DOHH2 (cell line): ENCODE results near the gene ARHGAP35.

ENCODE experiments used
- H3F3A ChIP-seq: fragments of 200-600 bp; sonication (generic), shearing (Covaris generic); 2 replicates; pipeline ENCODE4 v1.6.0; 2016; ENCODE audit warnings: antibody characterized with exemption, mild to moderate bottlenecking; ENCODE audit not compliant: control insufficient read depth, insufficient read depth
- H3K27ac ChIP-seq: fragments of 200-600 bp; sonication (generic); 2 replicates; pipeline ENCODE4 v1.5.1; 2014; ENCODE audit warnings: low read depth, mild to moderate bottlenecking, low read length, moderate library complexity
- H3K27me3 ChIP-seq: fragments of 200-600 bp; sonication (generic); 2 replicates; pipeline ENCODE4 v1.6.1; 2014; ENCODE audit warnings: mild to moderate bottlenecking, low read length, mixed read lengths; ENCODE audit not compliant: control insufficient read depth
- H3K36me3 ChIP-seq: fragments of 200-600 bp; sonication (generic); 2 replicates; pipeline ENCODE4 v1.6.1; 2014; ENCODE audit warnings: mild to moderate bottlenecking, low read length, moderate library complexity, mixed read lengths; ENCODE audit not compliant: control insufficient read depth
- H3K4me1 ChIP-seq: fragments of 200-600 bp; sonication (generic); 2 replicates; pipeline ENCODE4 v1.6.1; 2014; ENCODE audit warnings: mild to moderate bottlenecking, low read length, mixed read lengths; ENCODE audit not compliant: control insufficient read depth
- H3K4me2 ChIP-seq: fragments of 200-600 bp; sonication (generic); 2 replicates; pipeline ENCODE4 v1.6.0; 2014; ENCODE audit warnings: mild to moderate bottlenecking, low read length, moderate library complexity
- H3K4me3 ChIP-seq: fragments of 200-600 bp; sonication (generic); 2 replicates; pipeline ENCODE4 v1.5.1; 2014; ENCODE audit warnings: mild to moderate bottlenecking, low read length, mixed read lengths
- H3K79me2 ChIP-seq: fragments of 200-600 bp; sonication (generic); 2 replicates; pipeline ENCODE4 v1.6.1; 2014; ENCODE audit warnings: mild to moderate bottlenecking, low read length, mixed read lengths; ENCODE audit not compliant: control insufficient read depth
- H3K9me2 ChIP-seq: fragments of 200-600 bp; sonication (generic); replicated peaks from 2 replicates; pipeline ENCODE4 v1.6.1; 2014; ENCODE audit warnings: mild to moderate bottlenecking, low read length, mixed read lengths; ENCODE audit not compliant: control insufficient read depth
- H3K9me3 ChIP-seq: fragments of 200-600 bp; sonication (generic); 2 replicates; pipeline ENCODE4 v1.6.1; 2014; ENCODE audit warnings: antibody characterized with exemption, low read length, mixed read lengths; ENCODE audit not compliant: control insufficient read depth, insufficient read depth
- H4K20me1 ChIP-seq: fragments of 200-600 bp; sonication (generic); 2 replicates; pipeline ENCODE4 v1.6.0; 2014; ENCODE audit warnings: low read depth, mild to moderate bottlenecking, antibody characterized with exemption, low read length, moderate library complexity; ENCODE audit not compliant: control insufficient read depth, insufficient read depth
- EZH2phosphoT487 ChIP-seq: fragments of 200-600 bp; sonication (generic); IDR thresholded peaks from 2 replicates; pipeline ENCODE4 v1.6.1; 2017; ENCODE audit warnings: borderline replicate concordance, mild to moderate bottlenecking, antibody characterized with exemption, low read length, moderate library complexity, mixed read lengths
- TF ChIP-seq, protein P1 (sequence below): fragments of 200-600 bp; sonication (generic); IDR thresholded peaks from one replicate; pipeline ENCODE4 v1.5.1; 2014; ENCODE audit warnings: antibody characterized with exemption, mild to moderate bottlenecking, low read depth, low read length; ENCODE audit not compliant: poor library complexity, severe bottlenecking

The ARHGAP35 gene

DNA sequence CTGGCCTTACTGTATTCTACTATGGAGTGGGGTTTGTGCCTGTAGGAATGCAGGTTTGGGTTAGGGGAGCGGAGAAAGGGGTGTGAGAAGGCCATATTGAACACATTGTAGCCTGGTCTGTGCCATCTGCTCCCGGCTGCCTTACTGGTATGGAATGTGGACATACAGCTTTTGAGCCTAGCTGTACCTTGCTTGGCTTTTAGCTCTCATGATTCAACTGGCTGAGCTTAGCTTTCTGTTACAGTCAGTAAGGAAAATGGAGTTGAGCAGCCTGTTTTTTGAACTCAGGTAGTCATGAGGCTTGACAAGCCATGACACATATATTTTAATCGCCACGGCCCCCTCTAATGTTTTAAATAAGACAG, 41.6 kb downstream of the ARHGAP35 start:
- no peak overlapping the region for H3K4me2 ChIP-seq
- H4K20me1 ChIP-seq = peaks cover 5% of the 10 kb centered on the region; the same call in 1 of the 2 replicates
- no peaks in the 10 kb centered on the region for H3F3A ChIP-seq
- H3K4me3 ChIP-seq = no peak overlapping the region
- no peaks in the 10 kb centered on the region for H3K36me3 ChIP-seq
- TF ChIP-seq, protein P1, sequence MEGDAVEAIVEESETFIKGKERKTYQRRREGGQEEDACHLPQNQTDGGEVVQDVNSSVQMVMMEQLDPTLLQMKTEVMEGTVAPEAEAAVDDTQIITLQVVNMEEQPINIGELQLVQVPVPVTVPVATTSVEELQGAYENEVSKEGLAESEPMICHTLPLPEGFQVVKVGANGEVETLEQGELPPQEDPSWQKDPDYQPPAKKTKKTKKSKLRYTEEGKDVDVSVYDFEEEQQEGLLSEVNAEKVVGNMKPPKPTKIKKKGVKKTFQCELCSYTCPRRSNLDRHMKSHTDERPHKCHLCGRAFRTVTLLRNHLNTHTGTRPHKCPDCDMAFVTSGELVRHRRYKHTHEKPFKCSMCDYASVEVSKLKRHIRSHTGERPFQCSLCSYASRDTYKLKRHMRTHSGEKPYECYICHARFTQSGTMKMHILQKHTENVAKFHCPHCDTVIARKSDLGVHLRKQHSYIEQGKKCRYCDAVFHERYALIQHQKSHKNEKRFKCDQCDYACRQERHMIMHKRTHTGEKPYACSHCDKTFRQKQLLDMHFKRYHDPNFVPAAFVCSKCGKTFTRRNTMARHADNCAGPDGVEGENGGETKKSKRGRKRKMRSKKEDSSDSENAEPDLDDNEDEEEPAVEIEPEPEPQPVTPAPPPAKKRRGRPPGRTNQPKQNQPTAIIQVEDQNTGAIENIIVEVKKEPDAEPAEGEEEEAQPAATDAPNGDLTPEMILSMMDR = no peak
- no peak for TF ChIP-seq EZH2phosphoT487
- no peaks in the 10 kb centered on the region for H3K9me2 ChIP-seq
- H3K9me3 ChIP-seq = no peaks in the 10 kb centered on the region
- no peaks in the 10 kb centered on the region for H3K27me3 ChIP-seq
- peaks cover 33% of the 10 kb centered on the region for H3K4me1 ChIP-seq
- peaks cover 93% of the 10 kb centered on the region for H3K79me2 ChIP-seq
- H3K27ac ChIP-seq = no peak overlapping the region

DNA sequence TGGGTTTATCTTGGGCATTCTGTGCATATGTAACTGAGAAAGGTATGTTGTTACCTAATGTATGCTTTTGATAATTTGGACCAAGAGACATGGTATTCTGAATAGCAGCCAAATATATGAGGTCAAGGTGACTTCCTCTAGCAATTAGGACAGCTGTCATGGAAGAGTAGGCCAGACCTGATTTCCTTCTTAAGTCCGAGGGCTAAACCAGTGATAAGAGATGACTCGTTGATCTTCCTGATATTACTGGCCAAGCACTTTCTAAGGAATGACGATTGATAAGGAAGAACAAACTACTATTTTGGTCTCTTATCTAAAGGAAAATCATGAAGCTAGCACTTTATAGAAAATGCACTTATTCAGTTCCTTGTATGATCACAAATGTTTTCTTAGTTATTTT, 42.7 kb downstream of the ARHGAP35 start:
- peaks cover 93% of the 10 kb centered on the region for H3K79me2 ChIP-seq
- H4K20me1 ChIP-seq = peaks cover 9% of the 10 kb centered on the region; the same call in 1 of the 2 replicates
- H3K9me2 ChIP-seq = no peaks in the 10 kb centered on the region
- no peak overlapping the region for H3K27ac ChIP-seq
- no peaks in the 10 kb centered on the region for H3K9me3 ChIP-seq
- H3K27me3 ChIP-seq = no peaks in the 10 kb centered on the region
- peak overlapping the region; percentile 31 for H3K4me2 ChIP-seq
- peaks cover 29% of the 10 kb centered on the region for H3K4me1 ChIP-seq
- no peaks in the 10 kb centered on the region for H3K36me3 ChIP-seq
- TF ChIP-seq, protein P1 = no peak
- no peak for TF ChIP-seq EZH2phosphoT487
- H3K4me3 ChIP-seq = no peak overlapping the region
- no peaks in the 10 kb centered on the region for H3F3A ChIP-seq

DNA sequence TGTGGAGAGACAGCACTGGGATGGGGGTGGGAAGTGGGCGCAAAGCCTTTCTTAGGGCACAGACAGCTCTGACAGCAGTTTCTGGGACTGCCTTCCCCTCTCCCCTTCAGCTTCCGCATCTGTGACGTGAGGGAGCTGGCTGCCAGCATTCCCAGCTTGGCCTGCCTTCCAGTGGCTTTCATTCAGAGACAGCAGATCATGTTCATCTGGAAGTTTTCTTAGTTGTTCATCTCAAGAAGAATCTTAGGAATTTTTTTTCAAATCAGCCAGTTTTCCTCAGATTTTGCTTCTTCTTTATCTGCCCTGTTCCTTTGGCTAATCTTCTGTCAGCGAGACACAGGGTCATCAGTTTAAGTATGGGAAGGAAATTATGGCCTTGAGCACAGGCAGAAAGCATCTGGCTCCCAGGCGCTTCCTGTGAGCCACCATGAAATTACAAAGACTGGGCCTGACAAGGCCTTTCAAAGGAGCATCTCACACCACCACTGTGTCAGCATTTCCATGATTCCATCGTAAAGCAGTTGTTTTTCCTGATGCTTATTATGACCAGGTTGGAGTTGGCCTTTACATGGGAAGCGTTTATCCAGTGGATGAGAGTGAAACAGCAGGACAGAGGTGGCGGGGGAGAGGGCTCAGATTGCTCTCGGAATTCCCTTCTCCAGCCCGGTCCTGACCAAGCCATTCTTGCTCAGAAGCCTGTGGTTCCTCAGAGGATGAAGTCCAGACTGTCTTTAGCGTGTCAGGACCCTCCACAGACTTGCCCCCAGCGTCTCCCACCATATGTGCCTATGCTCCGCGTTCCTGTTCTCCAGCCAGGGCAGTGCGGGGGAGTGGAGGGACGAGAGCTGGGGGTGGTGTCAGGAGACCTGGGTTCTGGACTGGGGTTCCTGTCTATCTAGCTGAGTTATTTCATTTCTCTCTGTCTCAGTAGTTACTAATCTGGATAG, 43.6 kb downstream of the ARHGAP35 start:
- Histone ChIP-seq H4K20me1 (peaks cover 12% of the 10 kb centered on the region; the same call in 1 of the 2 replicates), H3K4me2 (no peak overlapping the region), H3F3A (no peaks in the 10 kb centered on the region), H3K4me3 (no peak overlapping the region), H3K9me3 (no peaks in the 10 kb centered on the region), H3K27me3 (no peaks in the 10 kb centered on the region), H3K36me3 (no peaks in the 10 kb centered on the region), H3K4me1 (peaks cover 29% of the 10 kb centered on the region), H3K27ac (no peak overlapping the region), H3K79me2 (peaks cover 93% of the 10 kb centered on the region), H3K9me2 (no peaks in the 10 kb centered on the region)
- TF ChIP-seq, protein P1 = no peak
- no peak for TF ChIP-seq EZH2phosphoT487
